Activated CD4-positive, alpha-beta T cell treated with anti-CD3 and anti-CD28 coated beads, Interleukin-2, amount 10 ng/mL, durations not matched to agents 7 days and 5 days (primary cell): ENCODE results near the gene RINL. TPM values are rescaled to one million over a fixed set of nuclear protein-coding genes. Genes with fewer than 3 reads are reported as not detected.

Experiments
- CTCF ChIA-PET: fragments of 350-600 bp; sonication (Branson Sonifier 250); formaldehyde crosslinking; loops from one replicate; lab custom pipeline; 2021; ENCODE audit warnings: antibody characterized with exemption; lab: Charles Lee
- POLR2A ChIA-PET: fragments of 350-600 bp; sonication (Branson Sonifier 250); formaldehyde crosslinking; loops from one replicate; lab custom pipeline; 2021; ENCODE audit warnings: antibody characterized with exemption; lab: Charles Lee
- DNase-seq: peaks from one replicate; pipeline ENCODE4 v3.0.0-alpha.2; 2020
- H3K27ac Mint-ChIP-seq: one replicate; pipeline ENCODE4 v1.8.0; 2021; ENCODE audit warnings: mild to moderate bottlenecking, moderate library complexity, mixed read lengths
- H3K27me3 Mint-ChIP-seq: one replicate; pipeline ENCODE4 v1.8.0; 2021; ENCODE audit warnings: mixed read lengths
- H3K36me3 Mint-ChIP-seq: one replicate; pipeline ENCODE4 v1.8.0; 2021; ENCODE audit warnings: low read depth, mixed read lengths
- H3K4me1 Mint-ChIP-seq: one replicate; pipeline ENCODE4 v1.8.0; 2021; ENCODE audit warnings: mixed read lengths
- H3K4me3 Mint-ChIP-seq: one replicate; pipeline ENCODE4 v1.8.0; 2021; ENCODE audit warnings: mild to moderate bottlenecking, moderate library complexity, mixed read lengths
- H3K9me3 Mint-ChIP-seq: one replicate; pipeline ENCODE4 v1.8.0; 2021; ENCODE audit warnings: mixed read lengths
- total RNA-seq, 2 experiments: library from RNA; stranded (reverse); gene quantifications; one replicate each; pipeline ENCODE4 v1.2.3, GENCODE V29; 2021

The RINL gene
- total RNA-seq, 2 experiments from 2014 or later: 65.0 to 66.9 TPM

- DNase-seq: no peak
These were observed 37.5 kb upstream of the RINL start for GRCh38 chr19:38915329-38916321.

GRCh38 chr19:38913958-38914357 lies 35.9 kb upstream of the RINL start:
- CTCF ChIA-PET: interaction anchor here (1.1 to 1.3 kb wide), 3 partner anchors 17 to 144 kb away, joined by 3 to 4 read pairs (median 3); partner anchors contain the start of genes MRPS12 and SARS2
- Mint-ChIP-seq H3K4me3 (no peak overlapping the region), H3K27ac (no peak overlapping the region), H3K4me1 (peaks cover 5% of the 10 kb centered on the region), H3K9me3 (no peaks in the 10 kb centered on the region), H3K36me3 (peaks cover 11% of the 10 kb centered on the region), H3K27me3 (no peaks in the 10 kb centered on the region)
- DNase-seq: no peak
- POLR2A ChIA-PET: interaction anchor here (0.5 kb wide), 1 partner anchor 123 kb away, joined by 3 read pairs; no protein-coding TSS in a partner anchor

More at GRCh38 chr19:38915329-38916321, 37.5 kb upstream of the RINL start:
- H3K36me3 Mint-ChIP-seq: peaks cover 6% of the 10 kb centered on the region
- CTCF ChIA-PET: interaction anchor here (0.6 to 1.3 kb wide), 4 partner anchors 9 to 17 kb away, joined by 3 to 6 read pairs (median 4); no protein-coding TSS in a partner anchor
- H3K4me3 Mint-ChIP-seq: no peak overlapping the region
- POLR2A ChIA-PET: no interaction called here
- no peak overlapping the region for H3K27ac Mint-ChIP-seq
- H3K4me1 Mint-ChIP-seq: peaks cover 2% of the 10 kb centered on the region
- no peaks in the 10 kb centered on the region for H3K27me3 Mint-ChIP-seq
- H3K9me3 Mint-ChIP-seq: no peaks in the 10 kb centered on the region

GRCh38 chr19:38912600-38913514 lies 34.8 kb upstream of the RINL start:
- Mint-ChIP-seq H3K4me3 (no peak overlapping the region), H3K27me3 (no peaks in the 10 kb centered on the region), H3K4me1 (peaks cover 11% of the 10 kb centered on the region), H3K9me3 (no peaks in the 10 kb centered on the region), H3K27ac (peak overlapping the region; percentile 15), H3K36me3 (peaks cover 19% of the 10 kb centered on the region)
- ChIA-PET CTCF (interaction anchor here (0.9 to 1.5 kb wide), 3 partner anchors 10 to 21 kb away, joined by 3 to 4 read pairs (median 4); partner anchors contain the start of genes MRPS12 and SARS2), POLR2A (no interaction called here)
- DNase-seq: no peak

- no peak for DNase-seq
- Mint-ChIP-seq H3K9me3 (no peaks in the 10 kb centered on the region), H3K36me3 (peaks cover 32% of the 10 kb centered on the region), H3K4me3 (no peak overlapping the region), H3K4me1 (peaks cover 14% of the 10 kb centered on the region), H3K27me3 (no peaks in the 10 kb centered on the region), H3K27ac (no peak overlapping the region)
- ChIA-PET POLR2A (no interaction called here), CTCF (interaction anchor here (1.4 to 1.5 kb wide), 2 partner anchors 9 to 19 kb away, joined by 3 to 6 read pairs; partner anchors contain the start of genes MRPS12 and SARS2)
These were observed 33.4 kb upstream of the RINL start for GRCh38 chr19:38911388-38912001.

GRCh38 chr19:38910488-38910887 lies 32.4 kb upstream of the RINL start:
- Mint-ChIP-seq H3K9me3 (no peaks in the 10 kb centered on the region), H3K27ac (peak overlapping the region; percentile 62), H3K36me3 (peaks cover 32% of the 10 kb centered on the region), H3K4me1 (peaks cover 14% of the 10 kb centered on the region), H3K27me3 (no peaks in the 10 kb centered on the region), H3K4me3 (no peak overlapping the region)
- DNase-seq: no peak
- CTCF ChIA-PET: interaction anchor here (0.6 to 1.4 kb wide), 2 partner anchors 20 to 75 kb away, joined by 4 to 6 read pairs; partner anchors contain the start of genes MRPS12 and SARS2
- POLR2A ChIA-PET: no interaction called here

- no peak overlapping the region for H3K4me3 Mint-ChIP-seq
- H3K9me3 Mint-ChIP-seq: no peaks in the 10 kb centered on the region
- ChIA-PET CTCF (interaction anchor here (0.6 to 1.1 kb wide), 2 partner anchors 21 to 139 kb away, joined by 3 to 6 read pairs; no protein-coding TSS in a partner anchor), POLR2A (no interaction called here)
- H3K4me1 Mint-ChIP-seq: peaks cover 21% of the 10 kb centered on the region
- no peak for DNase-seq
- H3K27me3 Mint-ChIP-seq: no peaks in the 10 kb centered on the region
- H3K36me3 Mint-ChIP-seq: peaks cover 41% of the 10 kb centered on the region
- H3K27ac Mint-ChIP-seq: peak overlapping the region; percentile 68
These were observed 30.8 kb upstream of the RINL start for GRCh38 chr19:38908911-38909310.

- Mint-ChIP-seq H3K4me3 (no peak overlapping the region), H3K27me3 (no peaks in the 10 kb centered on the region), H3K36me3 (peaks cover 41% of the 10 kb centered on the region), H3K4me1 (peaks cover 21% of the 10 kb centered on the region), H3K9me3 (no peaks in the 10 kb centered on the region), H3K27ac (peak overlapping the region; percentile 78)
- ChIA-PET POLR2A (no interaction called here), CTCF (interaction anchor here (2.1 kb wide), 1 partner anchor 23 kb away, joined by 9 read pairs; the partner anchor contains the start of genes MRPS12 and SARS2)
- DNase-seq: no peak
These were observed 29.6 kb upstream of the RINL start for GRCh38 chr19:38907670-38908069.

- ChIA-PET POLR2A (no interaction called here), CTCF (interaction anchor here (2.0 to 2.1 kb wide), 2 partner anchors 8 to 23 kb away, joined by 6 to 9 read pairs; partner anchors contain the start of genes MRPS12 and SARS2)
- H3K36me3 Mint-ChIP-seq: peaks cover 42% of the 10 kb centered on the region
These were observed 29.2 kb upstream of the RINL start for GRCh38 chr19:38907227-38907626.

GRCh38 chr19:38905620-38906019 lies 27.5 kb upstream of the RINL start:
- no peak for DNase-seq
- no peak overlapping the region for H3K27ac Mint-ChIP-seq
- CTCF ChIA-PET: interaction anchor here (0.7 to 2.0 kb wide), 7 partner anchors 10 to 680 kb away, joined by 3 to 6 read pairs (median 3); partner anchors contain the start of genes MRPS12 and SARS2
- H3K9me3 Mint-ChIP-seq: no peaks in the 10 kb centered on the region
- peaks cover 32% of the 10 kb centered on the region for H3K4me1 Mint-ChIP-seq
- H3K36me3 Mint-ChIP-seq: peaks cover 45% of the 10 kb centered on the region
- no peak overlapping the region for H3K4me3 Mint-ChIP-seq
- H3K27me3 Mint-ChIP-seq: no peaks in the 10 kb centered on the region
- POLR2A ChIA-PET: no interaction called here

More at GRCh38 chr19:38907227-38907626, 29.2 kb upstream of the RINL start:
- Mint-ChIP-seq H3K27me3 (no peaks in the 10 kb centered on the region), H3K9me3 (no peaks in the 10 kb centered on the region), H3K4me1 (peaks cover 22% of the 10 kb centered on the region), H3K4me3 (no peak overlapping the region), H3K27ac (no peak overlapping the region)
- DNase-seq: no peak

GRCh38 chr19:38904581-38905539 lies 26.8 kb upstream of the RINL start:
- ChIA-PET CTCF (interaction anchor here (1.1 to 2.0 kb wide), 4 partner anchors 10 to 26 kb away, joined by 3 to 6 read pairs (median 3); partner anchors contain the start of genes MRPS12 and SARS2), POLR2A (no interaction called here)
- Mint-ChIP-seq H3K4me1 (peaks cover 35% of the 10 kb centered on the region), H3K4me3 (no peak overlapping the region), H3K27ac (no peak overlapping the region), H3K27me3 (no peaks in the 10 kb centered on the region), H3K9me3 (no peaks in the 10 kb centered on the region), H3K36me3 (peaks cover 43% of the 10 kb centered on the region)
- no peak for DNase-seq
